ENCODE results near the gene KRTAP16-1. TPM values are rescaled to one million over a fixed set of nuclear protein-coding genes. Genes with fewer than 3 reads are reported as not detected.

KRTAP16-1 gene
- total RNA-seq, 1 donor from 2014 or later, result not detected

DNA sequence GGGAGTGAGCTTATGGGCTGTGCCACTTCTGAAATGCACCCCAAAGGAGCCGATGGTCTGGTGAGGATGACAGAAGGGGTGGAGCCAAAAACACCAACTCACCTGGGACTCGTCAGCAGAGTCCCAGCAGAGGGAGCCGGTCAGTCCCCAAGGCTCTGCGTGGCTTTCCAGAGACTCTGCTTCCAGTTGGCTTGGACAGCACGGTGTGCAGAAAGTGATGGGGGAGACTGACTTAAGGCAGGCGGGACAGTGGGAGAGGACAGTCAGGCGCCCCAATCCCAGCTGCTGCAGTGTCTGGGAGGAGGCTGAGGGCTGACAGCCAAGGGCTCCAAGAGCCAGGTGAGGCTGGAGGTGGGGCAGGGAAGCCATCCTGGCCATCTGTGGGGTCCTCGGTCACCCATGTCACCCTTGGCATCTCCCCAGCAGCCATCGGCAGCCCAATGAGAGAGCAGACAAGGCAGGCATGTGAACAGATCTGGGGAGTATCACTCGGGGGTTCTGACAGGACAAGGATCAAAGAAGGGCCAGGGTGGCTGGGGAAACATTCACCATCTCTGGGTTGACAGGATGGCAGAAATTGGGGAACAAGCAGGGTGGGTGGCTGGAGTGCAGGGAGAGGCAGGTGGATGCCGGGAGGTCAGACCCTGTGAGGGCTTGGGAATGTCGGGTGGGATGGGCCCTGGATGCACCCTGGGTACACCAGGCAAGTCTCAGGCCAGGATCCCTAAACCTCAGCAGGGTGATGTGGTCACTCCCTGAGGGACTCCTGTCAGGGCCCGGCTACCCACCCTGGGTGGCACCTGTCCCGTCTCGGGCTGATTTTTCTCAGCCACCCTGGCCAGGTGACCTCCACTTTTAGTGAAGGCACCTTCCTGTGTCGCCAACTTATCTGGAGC, 15.3 kb upstream of the KRTAP16-1 start:
- no peaks in the 10 kb centered on the region for H3K36me3 Mint-ChIP-seq (ENCODE audit: unreplicated experiment)
- TF ChIP-seq, protein P1, sequence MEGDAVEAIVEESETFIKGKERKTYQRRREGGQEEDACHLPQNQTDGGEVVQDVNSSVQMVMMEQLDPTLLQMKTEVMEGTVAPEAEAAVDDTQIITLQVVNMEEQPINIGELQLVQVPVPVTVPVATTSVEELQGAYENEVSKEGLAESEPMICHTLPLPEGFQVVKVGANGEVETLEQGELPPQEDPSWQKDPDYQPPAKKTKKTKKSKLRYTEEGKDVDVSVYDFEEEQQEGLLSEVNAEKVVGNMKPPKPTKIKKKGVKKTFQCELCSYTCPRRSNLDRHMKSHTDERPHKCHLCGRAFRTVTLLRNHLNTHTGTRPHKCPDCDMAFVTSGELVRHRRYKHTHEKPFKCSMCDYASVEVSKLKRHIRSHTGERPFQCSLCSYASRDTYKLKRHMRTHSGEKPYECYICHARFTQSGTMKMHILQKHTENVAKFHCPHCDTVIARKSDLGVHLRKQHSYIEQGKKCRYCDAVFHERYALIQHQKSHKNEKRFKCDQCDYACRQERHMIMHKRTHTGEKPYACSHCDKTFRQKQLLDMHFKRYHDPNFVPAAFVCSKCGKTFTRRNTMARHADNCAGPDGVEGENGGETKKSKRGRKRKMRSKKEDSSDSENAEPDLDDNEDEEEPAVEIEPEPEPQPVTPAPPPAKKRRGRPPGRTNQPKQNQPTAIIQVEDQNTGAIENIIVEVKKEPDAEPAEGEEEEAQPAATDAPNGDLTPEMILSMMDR (IDR thresholded peaks at IDR 0.05), result no peak
- peaks cover 6% of the 10 kb centered on the region for H3K4me1 Mint-ChIP-seq (ENCODE audit: unreplicated experiment)
- DNase-seq (ENCODE audit: extremely low spot score, unreplicated experiment), result peak; percentile 49
- H3K27me3 Mint-ChIP-seq (ENCODE audit: unreplicated experiment), result no peaks in the 10 kb centered on the region
- H3K9me3 Mint-ChIP-seq (ENCODE audit: unreplicated experiment), result peaks cover 15% of the 10 kb centered on the region
- H3K4me3 Mint-ChIP-seq (ENCODE audit: unreplicated experiment), result no peak overlapping the region
- H3K27ac Mint-ChIP-seq (ENCODE audit: unreplicated experiment), result no peak overlapping the region

DNA sequence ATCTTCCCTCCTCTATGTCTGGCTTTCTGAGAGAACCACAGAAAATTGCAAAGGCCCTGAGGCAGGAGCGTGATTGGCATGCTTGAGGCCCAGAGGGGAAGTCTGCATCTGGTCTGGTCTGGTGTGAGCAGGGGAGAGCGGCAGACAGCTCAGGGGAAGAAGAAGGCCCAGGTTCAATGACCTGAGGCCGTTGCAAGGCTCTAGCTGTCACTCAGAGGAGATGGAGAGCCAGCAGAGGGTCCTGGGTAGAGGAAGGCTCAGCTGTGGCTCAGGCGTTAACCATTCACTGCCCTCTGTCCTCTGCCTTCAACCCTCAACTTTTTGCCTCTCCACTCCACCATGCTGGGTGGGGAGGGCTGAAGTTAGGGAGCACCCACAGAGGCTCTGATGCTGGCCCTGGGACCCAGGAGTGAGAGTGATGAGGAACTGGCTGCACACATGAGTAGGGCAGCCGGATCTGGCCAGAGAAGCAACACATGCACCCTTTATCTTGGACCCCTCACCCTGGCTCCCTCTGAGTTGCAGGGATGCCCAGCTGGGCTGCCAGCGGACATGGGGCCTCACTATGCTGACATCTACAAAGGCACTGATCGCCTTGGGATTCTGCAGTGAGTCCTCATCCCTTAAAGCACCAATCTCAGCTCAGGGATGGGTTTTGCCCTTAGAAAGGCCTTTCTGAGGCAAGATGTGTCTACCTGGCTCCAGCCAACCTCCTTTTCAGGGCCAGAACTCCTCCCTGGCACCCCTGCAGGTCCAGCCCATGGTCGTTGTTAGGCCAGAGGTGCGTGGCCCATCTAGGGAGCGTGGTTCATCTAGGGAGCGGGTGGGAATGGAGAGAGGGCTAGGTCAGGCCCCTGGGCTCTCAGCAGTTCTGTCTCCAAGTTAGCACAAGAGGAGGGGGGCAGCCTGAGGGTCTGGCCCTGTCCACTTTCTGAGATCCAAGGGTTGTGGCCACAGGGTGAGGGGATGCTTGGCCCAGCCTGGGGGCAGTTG, 14.1 kb upstream of the KRTAP16-1 start:
- H3K27ac Mint-ChIP-seq (ENCODE audit: unreplicated experiment), result no peak overlapping the region
- no peak overlapping the region for H3K4me3 Mint-ChIP-seq (ENCODE audit: unreplicated experiment)
- peaks cover 20% of the 10 kb centered on the region for H3K9me3 Mint-ChIP-seq (ENCODE audit: unreplicated experiment)
- TF ChIP-seq, protein P1 (IDR thresholded peaks at IDR 0.05), result no peak
- H3K27me3 Mint-ChIP-seq (ENCODE audit: unreplicated experiment), result no peaks in the 10 kb centered on the region
- DNase-seq (ENCODE audit: extremely low spot score, unreplicated experiment), result peak; percentile 63
- peaks cover 6% of the 10 kb centered on the region for H3K4me1 Mint-ChIP-seq (ENCODE audit: unreplicated experiment)
- H3K36me3 Mint-ChIP-seq (ENCODE audit: unreplicated experiment), result no peaks in the 10 kb centered on the region

DNA sequence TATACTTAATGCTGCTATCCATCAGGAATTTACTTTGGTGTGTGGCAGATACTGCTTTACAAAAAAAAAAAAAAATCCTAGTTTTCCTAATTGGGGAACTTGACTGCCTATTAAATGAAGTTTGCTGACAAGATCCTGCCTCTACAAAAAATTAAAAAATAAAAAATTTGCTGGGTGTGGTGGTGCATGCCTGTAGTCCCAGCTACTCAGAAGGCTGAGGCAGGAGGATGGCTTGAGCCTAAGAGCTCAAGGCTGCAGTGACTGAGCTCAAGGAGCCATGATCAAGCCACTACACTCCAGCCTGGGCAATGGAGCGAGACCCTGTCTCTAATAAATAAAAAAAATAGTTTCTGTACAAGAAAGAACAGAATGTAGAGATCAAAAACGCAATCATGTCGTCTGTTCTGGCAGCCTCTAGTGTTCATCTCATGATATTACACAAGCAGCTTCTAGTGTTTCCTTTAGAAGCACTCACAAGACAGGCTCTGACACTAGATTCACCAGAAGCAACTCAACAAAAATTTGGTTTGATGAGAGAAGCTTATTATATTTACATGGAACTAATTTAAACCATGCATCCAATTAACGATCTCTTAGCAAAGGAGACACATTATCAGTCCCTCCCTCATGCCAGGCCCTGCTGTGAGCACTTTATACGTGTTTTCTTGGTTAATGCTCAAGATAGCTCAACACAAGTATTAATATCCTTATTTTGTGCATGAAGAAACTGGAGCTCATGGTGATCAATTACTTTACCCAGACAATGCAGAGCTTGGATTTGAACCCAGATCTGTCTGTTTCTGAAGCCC, 13.2 kb upstream of the KRTAP16-1 start:
- Mint-ChIP-seq H3K4me1 (ENCODE audit: unreplicated experiment) (peaks cover 4% of the 10 kb centered on the region), H3K4me3 (ENCODE audit: unreplicated experiment) (no peak overlapping the region), H3K27ac (ENCODE audit: unreplicated experiment) (no peak overlapping the region), H3K36me3 (ENCODE audit: unreplicated experiment) (no peaks in the 10 kb centered on the region), H3K27me3 (ENCODE audit: unreplicated experiment) (no peaks in the 10 kb centered on the region), H3K9me3 (ENCODE audit: unreplicated experiment) (peaks cover 20% of the 10 kb centered on the region)
- no peak for DNase-seq (ENCODE audit: extremely low spot score, unreplicated experiment)
- TF ChIP-seq, protein P1 (IDR thresholded peaks at IDR 0.05), result peak; percentile 80

DNA sequence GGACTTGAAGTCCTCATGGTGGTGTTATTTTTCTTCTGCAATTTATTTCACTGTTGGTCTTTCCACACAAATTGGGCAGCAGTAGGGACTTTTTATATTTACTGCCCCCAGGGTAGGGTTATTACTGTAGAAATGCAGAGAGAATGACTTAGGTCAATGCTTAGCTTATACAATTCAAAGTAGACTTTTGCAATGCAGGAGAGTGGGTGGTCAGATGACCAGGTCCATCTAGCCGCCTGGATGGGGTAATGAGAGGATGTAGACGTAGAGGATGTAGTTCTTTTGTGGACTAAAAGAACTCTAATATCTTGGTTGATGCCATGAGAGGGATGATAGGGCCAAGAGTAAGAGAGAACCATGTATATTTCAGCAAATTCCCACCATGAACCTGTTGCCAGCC, 9.1 kb upstream of the KRTAP16-1 start:
- no peaks in the 10 kb centered on the region for H3K36me3 Mint-ChIP-seq (ENCODE audit: unreplicated experiment)
- H3K4me3 Mint-ChIP-seq (ENCODE audit: unreplicated experiment), result no peak overlapping the region
- H3K4me1 Mint-ChIP-seq (ENCODE audit: unreplicated experiment), result peaks cover 3% of the 10 kb centered on the region
- no peak overlapping the region for H3K27ac Mint-ChIP-seq (ENCODE audit: unreplicated experiment)
- H3K27me3 Mint-ChIP-seq (ENCODE audit: unreplicated experiment), result no peaks in the 10 kb centered on the region
- no peak for DNase-seq (ENCODE audit: extremely low spot score, unreplicated experiment)
- TF ChIP-seq, protein P1 (IDR thresholded peaks at IDR 0.05), result no peak
- peaks cover 20% of the 10 kb centered on the region for H3K9me3 Mint-ChIP-seq (ENCODE audit: unreplicated experiment)

Data from osteocyte (in vitro differentiated cells).